Medulla oblongata (tissue), 1 donor: ENCODE data around the gene DDX51.
"Not testable (repeated sequence)": the region's sequence is repeated elsewhere in the genome, so short reads cannot be mapped to it uniquely, and the experiment has no call there.

Experiments used
- DNase-seq: peaks from one replicate; pipeline ENCODE4 v3.0.0-alpha.2; 2015; ENCODE audit errors: extremely low spot score

Gene DDX51

DNA sequence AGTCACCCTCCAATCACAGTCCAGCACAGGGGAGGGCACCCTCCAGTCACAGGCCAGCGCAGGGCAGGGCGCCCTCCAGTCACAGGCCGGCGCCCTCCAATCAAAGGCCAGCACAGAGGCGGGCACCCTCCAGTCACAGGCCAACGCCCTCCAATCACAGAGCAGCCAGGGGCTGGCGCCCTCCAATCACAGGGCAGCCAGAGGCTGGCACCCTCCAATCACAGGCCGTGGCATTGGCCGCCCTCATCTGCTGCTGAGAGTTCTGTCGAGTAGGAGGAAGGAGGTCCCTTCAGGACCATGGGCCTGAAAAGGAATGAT is 26.6 kb downstream of the DDX51 start:
- DNase-seq = no peak

DNA sequence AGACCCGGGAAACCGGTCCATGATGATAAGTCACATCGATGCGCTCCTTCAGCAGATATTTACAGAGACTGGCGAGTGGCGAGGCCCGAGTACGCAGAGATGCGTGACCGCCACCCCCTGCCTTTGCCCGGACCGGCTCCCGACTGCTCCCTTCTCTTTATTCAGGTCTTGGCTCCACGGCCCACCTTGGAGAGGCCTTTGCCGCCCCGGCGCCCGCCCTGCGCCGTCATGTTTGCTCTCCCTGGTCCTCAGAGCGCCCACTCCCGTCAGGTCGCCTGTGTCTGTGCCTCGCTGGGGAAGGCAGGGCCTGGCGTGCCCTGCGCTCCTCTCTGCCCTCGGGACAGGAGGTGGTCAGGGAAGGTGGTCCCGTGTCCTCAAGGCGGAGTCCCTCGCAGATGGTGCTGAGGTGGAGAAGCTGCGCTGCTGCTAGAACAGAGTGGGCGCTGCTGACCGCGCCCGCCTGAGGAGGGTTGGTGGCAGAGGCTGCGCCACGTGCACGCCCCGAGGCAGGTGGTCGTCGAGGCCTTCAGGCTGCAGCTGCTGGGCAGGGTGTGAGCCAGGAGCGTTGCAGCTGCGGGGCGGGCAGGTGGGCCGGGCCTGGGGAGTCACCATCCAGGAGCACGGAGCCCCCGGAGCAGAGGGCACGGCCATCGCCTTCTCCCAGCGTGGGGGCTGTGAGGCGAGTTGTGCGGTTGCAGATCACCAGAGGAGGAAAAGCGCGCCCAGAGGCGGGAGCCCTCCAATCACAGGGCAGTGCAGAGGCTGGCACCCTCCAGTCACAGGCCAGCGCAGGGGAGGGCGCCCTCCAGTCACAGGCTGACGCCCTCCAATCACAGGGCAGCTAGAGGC is 27.2 kb downstream of the DDX51 start:
- no peak for DNase-seq

DNA sequence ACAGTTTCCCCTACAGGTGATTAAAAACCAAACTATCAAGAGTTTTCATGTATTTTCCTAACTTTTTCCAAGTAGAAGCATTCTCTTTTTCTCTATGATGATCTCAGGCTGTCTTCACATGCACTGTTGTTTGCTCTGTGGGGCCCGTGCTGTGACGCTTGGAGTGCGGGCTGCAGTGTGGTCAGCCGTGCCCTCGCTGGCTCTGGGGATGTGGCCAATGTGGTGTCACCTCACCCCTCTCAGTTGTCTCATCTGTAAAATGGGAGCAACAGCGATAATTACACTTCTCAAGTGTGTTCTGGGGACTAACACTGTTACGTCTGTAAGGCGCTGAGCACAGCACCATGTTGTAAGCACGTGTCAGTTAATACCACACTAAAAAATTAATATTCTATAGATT is 28.6 kb downstream of the DDX51 start:
- DNase-seq = no peak

DNA sequence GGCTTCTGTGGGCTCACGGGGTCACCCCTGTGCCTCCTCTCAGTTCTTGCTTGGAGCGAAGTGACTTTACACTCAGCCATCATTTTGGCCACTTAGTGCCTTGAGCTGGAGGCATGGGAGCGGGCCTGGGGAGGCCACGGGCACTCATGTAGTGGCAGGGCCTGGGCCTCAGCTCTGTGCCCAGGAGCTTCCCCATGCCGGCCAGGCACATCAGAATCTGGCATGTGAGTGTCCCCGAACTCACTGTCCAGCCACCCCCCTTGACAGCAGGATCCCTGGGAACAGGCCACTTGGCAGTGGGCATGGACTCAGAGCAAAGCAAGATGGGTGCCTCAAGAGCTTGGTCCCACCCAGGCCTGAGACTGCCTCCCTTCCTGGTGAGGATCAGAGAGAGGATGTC is 29.5 kb downstream of the DDX51 start:
- DNase-seq = no peak

DNA sequence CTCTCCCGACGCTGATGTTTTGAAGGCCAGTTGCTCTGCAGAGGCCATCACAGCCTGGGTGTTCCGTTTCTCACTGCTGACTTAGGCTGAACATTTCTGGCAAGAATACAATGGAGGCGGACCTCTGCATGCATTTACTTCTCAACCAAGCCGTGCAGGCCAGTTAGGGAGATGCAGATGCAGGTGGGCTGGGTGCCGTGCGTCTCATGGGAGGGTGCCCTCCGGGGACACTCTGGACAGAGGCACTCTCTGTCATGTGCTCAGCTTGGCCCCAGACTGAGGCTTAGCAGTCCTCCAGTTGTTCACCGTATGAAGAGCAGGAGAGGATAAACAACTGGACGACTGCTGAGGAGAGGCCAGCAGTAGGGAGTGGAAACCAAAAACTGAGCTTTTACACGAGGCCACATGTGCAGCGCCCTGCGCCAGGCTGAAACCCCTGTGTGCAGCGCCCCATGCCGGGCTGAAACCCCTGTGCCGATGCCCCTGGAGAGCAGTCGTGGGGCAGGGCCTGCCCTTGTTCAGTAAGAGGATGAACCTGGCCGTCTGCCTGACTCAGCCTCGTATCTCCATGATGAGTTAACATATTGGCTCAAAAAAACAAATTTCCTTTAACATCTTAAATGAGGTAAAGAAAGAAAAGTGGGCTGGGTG is 32.3 kb downstream of the DDX51 start:
- no peak for DNase-seq

DNA sequence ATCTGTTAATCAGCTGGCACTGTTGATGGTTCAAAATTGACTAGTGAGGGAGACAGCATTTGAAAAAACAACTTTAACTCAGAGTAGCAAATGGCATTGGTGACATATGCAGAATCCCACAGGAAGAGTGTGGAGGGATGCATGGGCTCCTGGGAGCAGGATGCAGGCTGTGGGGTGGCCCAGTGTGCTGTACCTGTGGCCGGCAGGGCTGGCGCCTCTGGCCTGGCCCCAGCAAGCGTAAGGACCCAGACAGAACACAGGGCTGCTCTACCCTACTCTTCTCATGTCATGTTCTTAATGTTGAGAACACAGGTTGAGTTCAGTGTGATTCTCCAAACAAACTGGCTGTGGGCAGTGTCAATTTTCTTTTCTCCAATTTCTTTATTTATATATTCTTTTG is 33.4 kb downstream of the DDX51 start:
- no peak for DNase-seq

DNA sequence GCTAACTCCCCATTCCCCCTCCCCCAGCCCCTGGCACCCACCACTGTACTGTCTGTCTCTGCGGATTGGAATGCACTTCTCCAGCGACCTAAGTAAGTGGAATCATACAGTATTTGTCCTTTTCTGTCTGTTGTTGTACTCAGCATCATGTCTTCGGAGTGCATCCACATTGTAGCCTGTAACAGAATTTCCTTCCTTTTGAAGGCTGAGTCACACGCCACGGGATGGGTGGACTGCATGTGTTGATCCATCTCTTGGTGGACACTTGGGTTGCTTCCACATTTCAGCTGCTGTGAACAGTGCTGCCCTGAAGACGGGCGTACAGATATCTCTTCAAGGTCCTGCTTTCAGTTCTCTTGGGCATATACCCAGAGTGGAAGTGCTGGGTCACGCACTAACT is 34.4 kb downstream of the DDX51 start:
- no peak for DNase-seq

DNA sequence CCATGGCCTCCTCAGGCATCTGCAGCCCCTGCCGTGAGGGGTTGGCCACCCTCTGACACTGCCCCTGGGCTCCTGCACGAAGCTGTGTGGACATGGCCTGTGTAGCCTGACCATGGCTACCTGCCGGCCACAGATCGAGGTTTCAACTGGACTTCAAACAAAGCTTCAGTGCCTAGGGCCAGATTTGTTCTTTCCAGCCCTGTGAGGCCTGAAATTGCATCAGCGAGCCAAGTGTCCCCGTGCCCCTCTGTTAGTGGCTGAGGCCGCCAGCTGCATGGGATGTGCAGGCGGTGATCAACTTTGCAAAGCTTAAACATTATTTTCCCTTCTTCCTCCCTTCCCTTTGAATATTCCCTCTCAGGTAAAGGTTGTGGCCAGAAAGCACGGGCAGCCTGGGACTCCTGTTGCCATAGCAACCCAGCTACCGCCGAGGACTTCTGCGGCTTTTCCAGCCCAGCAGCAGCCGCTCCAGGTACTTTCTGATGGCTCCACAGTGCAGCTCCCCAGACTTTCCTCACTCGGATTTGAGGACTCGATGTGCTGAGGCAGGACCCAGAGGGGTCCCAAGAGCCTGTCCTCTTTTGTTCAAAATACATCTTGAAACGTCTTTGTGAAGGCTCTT is 35.8 kb downstream of the DDX51 start:
- no peak for DNase-seq

DNA sequence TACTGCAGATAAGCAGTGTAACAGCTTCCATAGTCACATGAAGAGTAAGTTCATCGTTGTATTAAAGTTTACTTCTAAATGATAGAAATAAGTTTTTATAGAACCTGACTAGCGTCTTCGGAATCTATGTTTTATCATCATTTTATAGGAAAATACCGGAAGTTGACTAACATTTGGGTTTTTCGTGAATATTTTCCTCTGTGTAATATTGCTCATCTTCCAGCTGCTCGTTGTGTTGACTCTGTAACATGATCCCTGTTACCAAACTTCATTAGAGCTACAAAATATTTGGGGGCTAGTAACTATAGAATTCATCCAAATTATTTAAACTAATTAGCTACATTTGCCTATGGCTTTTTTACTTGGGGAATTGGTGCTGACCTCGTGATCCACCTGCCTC is 37.2 kb downstream of the DDX51 start:
- DNase-seq = no peak

DNA sequence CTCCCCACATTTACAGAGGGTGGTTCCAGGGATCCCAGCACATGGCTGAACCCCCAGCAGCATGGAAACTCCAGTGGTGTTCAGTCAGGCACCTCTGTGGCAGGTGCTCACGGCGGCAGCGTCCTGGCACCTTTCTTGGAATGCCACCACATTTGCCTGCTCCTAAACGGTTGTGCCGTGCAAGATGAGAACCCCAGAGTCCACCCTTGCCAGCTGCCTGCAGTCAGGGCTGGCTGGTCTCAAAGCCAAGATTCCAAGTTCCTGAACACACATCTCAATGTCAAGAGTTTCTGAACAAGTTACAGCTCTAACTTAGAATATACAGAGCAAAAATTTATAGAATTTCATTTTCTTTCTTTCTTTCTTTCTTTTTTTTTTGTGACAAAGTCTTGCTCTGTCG is 38.7 kb downstream of the DDX51 start:
- DNase-seq = no peak

DNA sequence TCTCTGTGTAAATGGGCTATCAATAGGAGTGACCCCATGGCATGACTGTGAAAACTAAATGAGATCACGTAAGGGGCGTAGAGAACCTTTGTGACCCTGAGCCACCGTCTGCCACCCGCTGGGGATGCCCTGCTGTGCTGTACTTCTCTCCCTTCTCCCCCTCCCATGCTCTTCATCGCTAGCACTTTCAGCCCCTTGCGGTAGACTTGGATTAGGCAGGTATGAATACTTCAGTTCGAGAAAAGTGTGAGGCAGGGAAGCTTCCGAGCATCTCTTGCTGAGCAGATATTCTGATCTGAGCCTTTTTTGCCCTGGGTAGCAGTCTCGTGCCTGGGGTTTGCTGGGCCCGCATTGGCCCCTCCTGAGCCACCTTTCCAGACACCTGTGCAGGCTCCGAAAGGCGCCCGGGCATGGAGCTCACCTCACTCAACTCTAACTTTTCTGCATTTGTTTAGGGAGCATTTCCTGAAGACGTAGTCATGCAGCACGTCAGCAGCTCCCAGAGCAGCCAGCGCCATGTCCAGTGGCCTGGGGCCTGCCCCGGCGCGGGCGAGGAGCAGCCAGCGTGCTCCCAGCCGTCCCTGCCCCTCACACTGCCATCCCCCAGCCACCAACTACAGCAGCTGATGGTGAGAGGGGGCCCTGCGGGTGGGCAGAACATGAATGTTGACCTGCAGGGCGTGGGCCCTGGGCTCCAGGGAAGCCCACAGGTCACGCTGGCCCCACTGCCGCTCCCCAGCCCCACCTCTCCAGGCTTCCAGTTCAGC is 40.4 kb downstream of the DDX51 start:
- DNase-seq = no peak

DNA sequence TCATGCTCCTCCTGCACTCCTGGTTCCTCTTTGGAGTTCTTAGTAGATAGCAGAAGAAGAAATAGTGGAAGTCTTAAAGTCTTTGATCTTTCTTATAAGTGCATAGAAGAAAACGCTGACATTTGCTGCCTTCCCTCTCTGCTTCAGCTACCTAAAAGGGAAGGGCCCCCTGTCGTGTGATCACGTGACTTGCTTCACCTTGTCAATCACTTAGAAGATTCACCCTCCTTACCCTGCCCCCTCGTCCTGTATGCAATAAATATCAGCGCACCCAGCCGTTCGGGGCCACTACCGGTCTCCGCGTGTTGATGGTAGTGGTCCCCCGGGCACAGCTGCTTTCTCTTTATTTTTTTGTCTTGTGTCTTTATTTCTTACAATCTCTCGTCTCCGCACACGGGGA is 41.0 kb downstream of the DDX51 start:
- not testable (repeated sequence) for DNase-seq

DNA sequence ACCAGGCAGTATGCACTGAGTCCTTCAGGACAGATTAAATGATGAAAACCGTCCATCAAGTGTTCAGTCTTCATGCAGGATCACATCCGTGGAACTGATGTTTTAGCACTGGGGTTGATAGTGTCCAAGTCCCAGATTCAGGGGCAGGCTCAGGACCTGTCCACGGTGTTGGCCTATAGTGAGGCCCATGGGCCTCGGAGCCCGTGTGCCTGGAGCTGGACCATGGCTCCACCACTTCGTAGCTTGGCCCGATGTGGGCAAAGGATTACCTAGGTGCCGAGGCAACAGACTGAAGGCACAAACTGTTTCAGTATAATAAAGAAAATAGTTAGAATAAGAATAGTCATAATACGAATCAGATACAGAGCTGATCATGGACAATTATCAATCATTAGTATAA is 41.8 kb downstream of the DDX51 start:
- DNase-seq = no peak

DNA sequence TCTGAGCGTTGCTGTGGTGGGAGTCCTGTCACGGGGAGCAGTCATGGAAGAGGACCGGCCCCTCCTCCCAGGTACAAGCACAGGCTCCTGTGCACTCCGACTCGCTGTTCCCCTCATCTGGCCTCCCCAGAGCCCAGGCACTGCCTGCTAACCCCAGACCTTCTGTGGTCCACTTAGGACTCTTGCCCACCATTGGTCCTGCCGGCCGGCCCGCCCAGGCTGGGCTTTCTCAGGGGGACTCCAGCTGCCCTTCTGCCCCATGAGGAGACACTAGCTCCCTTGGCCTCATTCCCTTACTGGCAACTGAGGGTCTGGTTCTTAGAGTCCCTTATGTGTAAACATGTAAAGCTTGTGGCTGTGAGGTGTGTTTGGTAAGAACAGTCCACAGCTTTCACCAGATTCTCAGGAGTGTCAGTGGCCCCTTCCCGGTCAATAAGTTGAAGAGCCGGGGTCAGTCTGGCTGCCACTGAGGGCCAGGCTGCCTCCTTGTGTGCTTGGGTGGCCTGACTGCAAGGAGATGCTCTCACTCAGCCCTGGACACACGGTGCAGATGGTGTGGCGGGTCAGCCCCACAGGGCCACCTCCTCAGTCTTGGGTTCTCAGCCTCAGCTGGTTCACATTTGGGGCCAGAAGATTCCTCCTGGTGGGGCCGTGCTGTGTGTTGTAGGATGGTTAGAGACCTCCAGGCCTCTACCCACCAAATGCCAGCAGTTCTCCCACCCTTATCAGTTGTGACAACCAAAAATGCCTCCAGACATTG is 43.6 kb downstream of the DDX51 start:
- no peak for DNase-seq

DNA sequence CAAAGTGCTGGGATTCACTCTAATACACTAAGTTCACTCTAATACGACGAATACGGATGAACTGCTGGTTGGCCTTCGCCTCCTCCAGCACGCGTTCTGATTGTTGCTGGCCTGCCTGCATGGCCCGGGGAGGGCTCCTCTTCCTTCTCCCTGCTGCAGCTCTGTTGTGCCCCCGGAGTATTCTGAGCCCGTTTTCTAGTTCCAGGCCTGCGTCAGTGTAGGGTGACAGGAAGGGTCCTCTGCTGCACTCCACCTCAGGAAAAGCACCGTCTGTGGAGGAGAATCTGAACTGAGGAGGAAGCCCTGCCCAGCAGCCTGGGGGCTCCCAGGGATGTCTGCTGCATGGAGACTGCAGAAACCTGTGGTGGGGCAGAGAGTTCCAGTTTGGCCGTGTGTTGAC is 44.4 kb downstream of the DDX51 start:
- DNase-seq = no peak

DNA sequence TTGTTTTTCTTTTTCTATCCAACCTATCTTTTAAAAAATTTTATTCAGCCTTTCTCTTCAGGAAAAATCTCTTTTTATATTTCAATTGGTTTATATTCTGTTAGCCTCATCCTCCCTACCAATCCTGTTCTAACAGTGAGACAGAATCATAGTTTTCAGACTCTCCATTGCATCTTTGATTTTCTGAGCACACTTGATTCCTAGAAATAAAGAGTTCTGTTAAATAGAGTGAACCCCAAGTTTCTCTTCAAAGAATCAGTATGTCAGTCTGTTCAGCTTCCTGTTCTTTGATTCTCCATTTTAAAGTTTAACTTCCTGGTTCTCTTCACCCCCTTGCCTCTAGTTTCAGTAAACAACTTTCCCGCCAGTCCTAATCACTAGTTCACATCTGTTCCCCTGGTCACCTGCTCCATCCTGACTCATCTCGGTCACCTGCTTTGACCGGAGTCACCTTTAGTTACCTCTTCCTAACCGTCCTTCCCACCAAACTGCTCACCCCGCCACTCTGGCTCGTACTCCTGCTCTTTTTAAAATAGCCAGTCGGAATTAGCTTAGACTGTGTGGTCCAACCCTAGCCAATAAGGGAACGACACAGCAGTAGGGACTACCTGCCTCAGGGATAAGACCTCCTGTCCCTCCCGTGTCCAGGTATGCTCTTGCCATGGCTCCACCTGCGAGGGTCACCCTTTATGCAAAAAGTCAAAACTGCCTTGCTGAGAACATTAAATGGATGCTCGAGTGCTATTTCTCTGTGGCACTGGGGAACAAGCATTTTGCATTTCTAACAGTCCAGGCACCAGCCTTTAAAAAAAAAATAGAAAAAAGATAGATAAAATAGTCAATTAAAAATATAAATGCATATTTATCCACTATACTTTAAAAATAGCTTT is 48.4 kb downstream of the DDX51 start:
- DNase-seq = no peak

DNA sequence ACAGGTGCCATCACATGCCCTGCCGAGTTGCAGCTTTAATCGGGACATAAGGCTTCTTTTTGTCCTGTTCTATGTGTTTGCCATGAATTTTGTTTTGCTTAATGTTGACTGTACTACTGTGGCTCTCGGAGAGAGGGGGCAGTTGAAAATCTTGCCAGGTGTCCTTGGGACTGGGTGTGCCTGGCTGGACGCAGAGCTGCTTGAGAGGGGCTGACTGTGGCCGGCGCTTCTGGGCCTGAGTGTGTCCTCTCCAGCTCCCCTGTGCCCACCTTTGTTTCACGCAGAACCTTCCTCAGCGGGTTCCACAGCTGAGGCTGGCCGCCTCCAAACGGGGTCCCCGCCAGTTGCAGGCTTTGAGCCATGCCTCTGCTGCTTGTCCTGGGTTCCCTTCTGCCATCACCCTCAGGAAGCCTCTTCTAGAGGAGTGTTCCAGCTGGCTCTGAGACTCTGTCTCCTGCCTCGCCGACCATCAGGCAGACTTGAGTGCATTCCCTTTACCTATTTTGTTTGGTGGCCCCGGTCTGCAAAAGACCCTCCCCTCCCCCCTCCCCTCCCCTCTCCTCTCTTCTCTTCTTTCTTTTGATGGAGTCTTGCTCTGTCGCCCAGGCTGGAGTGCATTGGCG is 49.7 kb downstream of the DDX51 start:
- no peak for DNase-seq

DNA sequence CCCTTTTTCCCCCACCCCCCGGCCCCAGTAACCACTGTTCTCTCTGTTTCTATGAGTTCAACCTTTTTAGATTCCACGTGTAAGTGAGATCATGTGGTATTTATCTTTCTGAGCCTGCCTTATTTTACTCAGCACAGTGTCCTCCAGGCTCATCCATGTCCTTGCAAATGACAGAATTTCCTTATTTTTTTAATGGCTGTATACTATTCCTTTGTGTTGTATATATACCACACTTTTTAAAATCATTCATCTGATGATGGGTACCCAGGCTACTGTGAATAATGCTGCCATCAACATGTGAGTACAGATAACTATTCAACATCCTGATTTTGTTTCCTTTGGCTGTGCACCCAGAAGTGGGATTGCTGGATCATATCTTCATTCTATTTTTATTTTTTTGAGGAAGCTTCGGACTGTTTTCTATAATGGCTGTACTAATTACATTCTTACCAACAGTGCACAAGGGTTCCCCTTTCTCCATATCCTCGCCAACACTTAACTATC is 54.7 kb downstream of the DDX51 start:
- no peak for DNase-seq
